H1 (cell line): ENCODE results near the gene CYTH1. TPM values are rescaled to one million over a fixed set of nuclear protein-coding genes. Genes with fewer than 3 reads are reported as not detected.

Experiments used
- CTCF ChIA-PET: fragments of 300-600 bp; sonication (Branson Sonifier 250); formaldehyde crosslinking; loops from one replicate; lab custom pipeline; 2021; ENCODE audit not compliant: partially characterized antibody; lab: Charles Lee
- POLR2A ChIA-PET: fragments of 300-600 bp; sonication (Branson Sonifier 250); formaldehyde crosslinking; loops from one replicate; lab custom pipeline; 2021; ENCODE audit warnings: inconsistent platforms; ENCODE audit not compliant: partially characterized antibody; lab: Charles Lee
- DNase-seq, 2 experiments: peaks; one replicate each; pipeline versions ENCODE4 v3.0.0 to v3.0.0-alpha.2; 2010 to 2022; ENCODE audit warnings: low spot score in 2 of 2, low read depth in 1 of 2, mixed read lengths in 1 of 2
- FAIRE-seq: peaks from 2 replicates; lab custom pipeline; 2011; peaks lifted over from hg19 to GRCh38; lab: Jason Lieb, UNC
- H2AFZ ChIP-seq: 2 replicates; pipeline ENCODE4 v1.8.1; 2012; ENCODE audit warnings: low read length, inconsistent platforms
- H2AK5ac ChIP-seq: 2 replicates; pipeline ENCODE4 v1.6.1; 2013; ENCODE audit warnings: low read depth, low read length
- H2BK120ac ChIP-seq: replicated peaks from 2 replicates; pipeline ENCODE3; 2013; ENCODE audit warnings: low read depth, low read length, inconsistent platforms
- H2BK12ac ChIP-seq: 2 replicates; pipeline ENCODE4 v1.6.1; 2013; ENCODE audit warnings: low read depth, low read length
- H2BK15ac ChIP-seq: 2 replicates; pipeline ENCODE4 v1.6.1; 2013; ENCODE audit warnings: low read length
- H2BK20ac ChIP-seq: 2 replicates; pipeline ENCODE4 v1.6.1; 2013; ENCODE audit warnings: low read length
- H2BK5ac ChIP-seq: 2 replicates; pipeline ENCODE4 v1.6.1; 2013; ENCODE audit warnings: low read depth, low read length
- H3K14ac ChIP-seq: 2 replicates; pipeline ENCODE4 v1.6.1; 2013; ENCODE audit warnings: inconsistent platforms; ENCODE audit not compliant: insufficient read length
- H3K18ac ChIP-seq: 2 replicates; pipeline ENCODE4 v1.6.1; 2013; ENCODE audit warnings: low read length; ENCODE audit errors: extremely low read depth
- H3K23ac ChIP-seq: 2 replicates; pipeline ENCODE4 v1.6.1; 2013; ENCODE audit warnings: inconsistent platforms; ENCODE audit not compliant: insufficient read length
- H3K23me2 ChIP-seq: 2 replicates; pipeline ENCODE4 v1.6.1; 2013; ENCODE audit warnings: low read depth, low read length
- H3K27ac ChIP-seq: 2 replicates; pipeline ENCODE4 v1.6.1; 2011; ENCODE audit warnings: low read depth, low read length, inconsistent platforms
- H3K27me3 ChIP-seq, 4 experiments: replicated peaks in 1 of 4; 1 replicate in 1 of 4; 2 replicates in 3 of 4; pipeline versions ENCODE4 v1.6.1 to v1.8.1; 2011 to 2013; ENCODE audit warnings: low read length in 3 of 4, mild to moderate bottlenecking in 3 of 4, inconsistent platforms in 2 of 4, mixed read lengths in 2 of 4, moderate library complexity in 1 of 4; ENCODE audit not compliant: control insufficient read depth in 3 of 4, insufficient read depth in 3 of 4; ENCODE audit errors: extremely low read depth in 1 of 4
- H3K36me3 ChIP-seq, 4 experiments: 2 replicates each; pipeline versions ENCODE4 v1.6.1 to v1.8.1; 2011 to 2013; ENCODE audit warnings: mild to moderate bottlenecking in 4 of 4, low read length in 3 of 4, moderate library complexity in 2 of 4, control low read depth in 1 of 4, inconsistent platforms in 1 of 4; ENCODE audit not compliant: insufficient read depth in 4 of 4, control insufficient read depth in 2 of 4
- H3K4ac ChIP-seq: replicated peaks from 2 replicates; pipeline ENCODE3; 2013; ENCODE audit warnings: low read length, low read depth, mixed read lengths, inconsistent platforms; ENCODE audit not compliant: insufficient read length
- H3K4me1 ChIP-seq, 4 experiments: replicated peaks in 1 of 4; 1 replicate in 1 of 4; 2 replicates in 3 of 4; pipeline versions ENCODE4 v1.6.1 to v1.8.1; 2011 to 2013; ENCODE audit warnings: low read length in 3 of 4, inconsistent platforms in 2 of 4, mixed read lengths in 1 of 4; ENCODE audit not compliant: insufficient read depth in 4 of 4, control insufficient read depth in 3 of 4
- H3K4me2 ChIP-seq, 2 experiments: 2 replicates each; pipeline versions ENCODE4 v1.6.1 to v1.8.1; 2011 to 2013; ENCODE audit warnings: low read depth in 2 of 2, low read length in 2 of 2, control low read depth in 1 of 2, inconsistent platforms in 1 of 2, mild to moderate bottlenecking in 1 of 2; ENCODE audit not compliant: insufficient read depth in 1 of 2
- H3K4me3 ChIP-seq, 4 experiments: fragments of 200-600, 300-600 bp in 1 of 4; sonication (generic), shearing (Covaris generic), sonication (Bioruptor Twin) in 1 of 4; 2 replicates each; pipeline versions ENCODE4 v1.5.1 to v1.8.1; 2011 to 2016; ENCODE audit warnings: low read length in 4 of 4, low read depth in 3 of 4, control low read depth in 2 of 4, inconsistent platforms in 2 of 4, mild to moderate bottlenecking in 2 of 4, mixed read lengths in 1 of 4, moderate library complexity in 1 of 4; ENCODE audit not compliant: insufficient read depth in 2 of 4; ENCODE audit errors: extremely low read depth in 1 of 4
- H3K56ac ChIP-seq: replicated peaks from 2 replicates; pipeline ENCODE3; 2013; ENCODE audit warnings: low read depth, mild to moderate bottlenecking, mixed read lengths, low read length, inconsistent platforms; ENCODE audit not compliant: insufficient read length
- H3K79me1 ChIP-seq: 2 replicates; pipeline ENCODE4 v1.6.1; 2013; ENCODE audit warnings: low read depth, low read length, control low read depth
- H3K79me2 ChIP-seq, 2 experiments: 2 replicates each; pipeline versions ENCODE4 v1.6.1 to v1.8.1; 2012 to 2013; ENCODE audit warnings: low read length in 2 of 2, mild to moderate bottlenecking in 2 of 2, inconsistent platforms in 1 of 2; ENCODE audit not compliant: insufficient read depth in 2 of 2, control insufficient read depth in 1 of 2
- H3K9ac ChIP-seq, 4 experiments: replicated peaks in 1 of 4; 1 replicate in 1 of 4; 2 replicates in 3 of 4; pipeline versions ENCODE4 v1.6.1 to v1.8.1; 2011 to 2013; ENCODE audit warnings: low read depth in 3 of 4, low read length in 3 of 4, control low read depth in 2 of 4, mild to moderate bottlenecking in 2 of 4, moderate library complexity in 2 of 4, inconsistent platforms in 1 of 4; ENCODE audit errors: extremely low read depth in 1 of 4
- H3K9me3 ChIP-seq, 2 experiments: 2 replicates each; pipeline versions ENCODE4 v1.6.1 to v1.8.1; 2012 to 2013; ENCODE audit warnings: mild to moderate bottlenecking in 2 of 2, moderate library complexity in 2 of 2, control low read depth in 1 of 2, inconsistent platforms in 1 of 2, low read depth in 1 of 2, low read length in 1 of 2, mixed read lengths in 1 of 2; ENCODE audit not compliant: insufficient read depth in 2 of 2
- H4K20me1 ChIP-seq, 2 experiments: replicated peaks in 1 of 2; 2 replicates each; pipeline versions ENCODE3 to v1.8.1; 2011 to 2013; ENCODE audit warnings: inconsistent platforms in 2 of 2, low read length in 2 of 2, mild to moderate bottlenecking in 1 of 2; ENCODE audit not compliant: insufficient read depth in 2 of 2, control insufficient read depth in 1 of 2
- H4K5ac ChIP-seq: 2 replicates; pipeline ENCODE4 v1.6.1; 2013; ENCODE audit warnings: low read length, low read depth, mixed read lengths, inconsistent platforms; ENCODE audit not compliant: insufficient read length
- H4K8ac ChIP-seq: 2 replicates; pipeline ENCODE4 v1.8.0; 2013; ENCODE audit warnings: mild to moderate bottlenecking, moderate library complexity, low read length, inconsistent platforms; ENCODE audit not compliant: insufficient read depth; ENCODE audit errors: extremely low read depth
- H4K91ac ChIP-seq: replicated peaks from 2 replicates; pipeline ENCODE3; 2013; ENCODE audit warnings: low read length, mixed read lengths, inconsistent platforms; ENCODE audit not compliant: insufficient read length
- CBX5 ChIP-seq: fragments of 300-800, 300-1000 bp; sonication (generic); IDR thresholded peaks from 2 replicates; pipeline ENCODE4 v1.7.1; 2016; ENCODE audit warnings: antibody characterized with exemption, low read length, low read depth
- WGBS, 2 experiments: shearing (Covaris generic) in 1 of 2; methylation state at CpG; one replicate each; pipeline versions ENCODE4 v1.1.6 to v1.1.7; 2013 to 2015; ENCODE audit warnings: low lambda C conversion rate in 2 of 2, mixed read lengths in 2 of 2, inconsistent platforms in 1 of 2, low coverage in 1 of 2, missing lambda C conversion rate in 1 of 2; ENCODE audit not compliant: insufficient replicate concordance in 2 of 2, insufficient coverage in 1 of 2, insufficient read length in 1 of 2; ENCODE audit errors: extremely low coverage in 1 of 2, missing lambda C conversion rate in 1 of 2; 5-methylcytosine and 5-hydroxymethylcytosine counted together
- polyA plus RNA-seq, 7 experiments: library from polyadenylated mRNA; depleted of rRNA in 3 of 7; stranded (reverse) in 5 of 7; unstranded in 2 of 7; fragments of >200 nt in 5 of 7; fragments of 200-250 nt in 2 of 7; gene quantifications; 1 replicate in 5 of 7; 2 replicates in 1 of 7; 4 replicates in 1 of 7; pipeline versions ENCODE4 v1.2.1 to v1.2.3, GENCODE V29; 2011 to 2013; ENCODE audit warnings: missing spikeins in 2 of 7, mixed read lengths in 2 of 7
- total RNA-seq: library from RNA; stranded (reverse); fragmentation: NEBNext Ultra II Directional; extraction: Animal tissue kit (Norgen Biotek cat#: 25700); gene quantifications from 2 replicates; pipeline ENCODE4 v1.2.1, GENCODE V29; 2021

The CYTH1 gene
- total and polyA plus RNA-seq, 2 of the 8 experiments (the other 6 are each of a cell fraction or from before 2014, with no cell fraction given), result 12.8 to 14.8 TPM

GRCh38 chr17:78790552-78790951 is 8.5 kb upstream of the CYTH1 start:
- ChIA-PET POLR2A (no interaction called here), CTCF (interaction anchor here (1.0 to 1.5 kb wide), 3 partner anchors 47 to 75 kb away, joined by 3 to 4 read pairs (median 4); no protein-coding TSS in a partner anchor)
- H3K4me3 ChIP-seq, result no peak overlapping the region
- DNase-seq, result no peak
- H2BK12ac ChIP-seq, result no peak overlapping the region
- TF ChIP-seq CBX5, result no peak
- no peak overlapping the region for H4K5ac ChIP-seq
- H3K18ac ChIP-seq, result no peak overlapping the region
- H2BK5ac ChIP-seq, result no peak overlapping the region
- peaks cover 0 to 19% (median 2%) of the 10 kb centered on the region in 4 experiments; a peak in 4 of 8 replicates for H3K36me3 ChIP-seq
- no peak overlapping the region for H2AK5ac ChIP-seq
- WGBS, 2 experiments, result 90% methylated on average over 4 of the region's 4 CpGs; no CpG with 5 or more reads in 1 of the 2 experiments
- no peak overlapping the region for H2BK15ac ChIP-seq
- no peak overlapping the region for H3K9ac ChIP-seq
- no peaks in the 10 kb centered on the region for H3K79me1 ChIP-seq
- H3K4me1 ChIP-seq, result no peaks in the 10 kb centered on the region
- H3K79me2 ChIP-seq, result no peaks in the 10 kb centered on the region
- H3K27ac ChIP-seq, result no peak overlapping the region
- no peak overlapping the region for H3K56ac ChIP-seq
- H3K4me2 ChIP-seq, result no peak overlapping the region
- no peaks in the 10 kb centered on the region for H3K9me3 ChIP-seq
- FAIRE-seq, result no peak
- no peak overlapping the region for H2AFZ ChIP-seq
- H4K20me1 ChIP-seq, result no peaks in the 10 kb centered on the region
- H2BK120ac ChIP-seq, result no peak overlapping the region
- no peak overlapping the region for H3K23ac ChIP-seq
- H3K23me2 ChIP-seq, result peaks cover 2% of the 10 kb centered on the region; the same call in 1 of the 2 replicates
- H3K27me3 ChIP-seq, result no peaks in the 10 kb centered on the region; a peak in 1 of 7 replicates
- H3K14ac ChIP-seq, result no peak overlapping the region
- no peak overlapping the region for H2BK20ac ChIP-seq
- H3K4ac ChIP-seq, result no peak overlapping the region
- H4K8ac ChIP-seq, result no peak overlapping the region
- H4K91ac ChIP-seq, result no peak overlapping the region
